GM23248 (cell line): Measurements from ENCODE around the gene CPTP. TPM values are rescaled to one million over a fixed set of nuclear protein-coding genes. Genes with fewer than 3 reads are reported as not detected.
"Not testable (repeated sequence)": the region's sequence is repeated elsewhere in the genome, so short reads cannot be mapped to it uniquely, and the experiment has no call there.

Experiments
- DNase-seq: peaks from one replicate; pipeline ENCODE4 v3.0.0-alpha.2; 2015
- H2AFZ ChIP-seq: fragments of 200-600 bp; sonication (generic); 2 replicates; pipeline ENCODE4 v1.6.1; 2016; ENCODE audit warnings: antibody characterized with exemption
- H3F3A ChIP-seq: fragments of 200-600 bp; sonication (generic); 2 replicates; pipeline ENCODE4 v1.6.1; 2016; ENCODE audit warnings: mild to moderate bottlenecking, antibody characterized with exemption, mixed run types; ENCODE audit not compliant: insufficient read depth
- H3K27ac ChIP-seq: fragments of 200-600 bp; sonication (generic); 2 replicates; pipeline ENCODE4 v1.5.1; 2016; ENCODE audit warnings: mild to moderate bottlenecking
- H3K27me3 ChIP-seq: fragments of 200-600 bp; sonication (generic); replicated peaks from 2 replicates; pipeline ENCODE4 v1.6.1; 2016; ENCODE audit warnings: mild to moderate bottlenecking; ENCODE audit not compliant: insufficient read depth
- H3K36me3 ChIP-seq: fragments of 200-600 bp; sonication (generic); 2 replicates; pipeline ENCODE4 v1.6.1; 2016; ENCODE audit warnings: low read depth, mild to moderate bottlenecking
- H3K4me1 ChIP-seq: fragments of 200-600 bp; sonication (generic); 2 replicates; pipeline ENCODE4 v1.6.1; 2016; ENCODE audit warnings: mild to moderate bottlenecking; ENCODE audit not compliant: insufficient read depth
- H3K4me2 ChIP-seq: fragments of 200-600 bp; sonication (generic); one replicate; pipeline ENCODE4 v1.6.1; 2016; ENCODE audit warnings: mild to moderate bottlenecking; ENCODE audit not compliant: unreplicated experiment
- H3K4me3 ChIP-seq: fragments of 200-600 bp; sonication (generic); 2 replicates; pipeline ENCODE4 v1.5.1; 2016; ENCODE audit warnings: mild to moderate bottlenecking
- H3K79me2 ChIP-seq: fragments of 200-600 bp; sonication (generic); 2 replicates; pipeline ENCODE4 v1.6.1; 2016; ENCODE audit warnings: mild to moderate bottlenecking; ENCODE audit not compliant: insufficient read depth
- H3K9ac ChIP-seq: fragments of 200-600 bp; sonication (generic); 2 replicates; pipeline ENCODE4 v1.6.1; 2016; ENCODE audit warnings: mild to moderate bottlenecking
- H3K9me2 ChIP-seq: fragments of 200-600 bp; sonication (generic); 2 replicates; pipeline ENCODE4 v1.6.1; 2016; ENCODE audit warnings: mixed run types, mild to moderate bottlenecking, moderate library complexity; ENCODE audit not compliant: insufficient read depth
- H3K9me3 ChIP-seq: fragments of 200-600 bp; sonication (generic); one replicate; pipeline ENCODE4 v1.6.1; 2017; ENCODE audit warnings: low read depth
- H4K20me1 ChIP-seq: fragments of 200-600 bp; sonication (generic); 2 replicates; pipeline ENCODE4 v1.6.0; 2016; ENCODE audit not compliant: insufficient read depth
- EZH2 ChIP-seq: fragments of 200-600 bp; sonication (generic); IDR thresholded peaks from 2 replicates; pipeline ENCODE4 v1.6.1; 2018; ENCODE audit warnings: antibody characterized with exemption, mild to moderate bottlenecking; ENCODE audit not compliant: insufficient read depth, poor library complexity, severe bottlenecking
- EZH2phosphoT487 ChIP-seq: fragments of 200-600 bp; sonication (generic); IDR thresholded peaks from 2 replicates; pipeline ENCODE4 v1.6.1; 2018; ENCODE audit warnings: antibody characterized with exemption, moderate library complexity, mild to moderate bottlenecking, low read depth; ENCODE audit not compliant: insufficient read depth
- WGBS, 2 experiments: methylation state at CpG; one replicate each; pipeline ENCODE4 v1.1.6; 2015 to 2017; ENCODE audit warnings: low lambda C conversion rate in 2 of 2, low coverage in 1 of 2; ENCODE audit errors: missing lambda C conversion rate in 2 of 2; 5-methylcytosine and 5-hydroxymethylcytosine counted together
- in situ Hi-C: fragments of 300-500 bp; cut with MboI; formaldehyde crosslinking; loops from 2 replicates; pipeline ENCODE4 v1.15.0; 2020
- polyA plus RNA-seq: library from polyadenylated mRNA; unstranded; fragments of >200 nt; fragmentation: Nextera tagmentation; extraction: Ambion mirVana; gene quantifications from 2 replicates; pipeline ENCODE4 v1.2.1, GENCODE V29; 2016
- total RNA-seq: library from RNA; depleted of rRNA; stranded (reverse); fragments of >200 nt; shearing (Covaris generic); gene quantifications from 2 replicates; pipeline ENCODE4 v1.2.3, GENCODE V29; 2014

Gene CPTP
- total and polyA plus RNA-seq, 2 experiments from 2014 or later: 28.0 to 30.5 TPM

- no peak overlapping the region for H3K4me3 ChIP-seq
- H3K27ac ChIP-seq: no peak overlapping the region
- no peak for DNase-seq
- H3K36me3 ChIP-seq: no peaks in the 10 kb centered on the region
- H3K27me3 ChIP-seq: no peaks in the 10 kb centered on the region
- no peaks in the 10 kb centered on the region for H3K9me2 ChIP-seq
- H3K4me1 ChIP-seq: peaks cover 14% of the 10 kb centered on the region
- H2AFZ ChIP-seq: no peak overlapping the region
- in situ Hi-C loops: no loop called here
- no peak for TF ChIP-seq EZH2
- TF ChIP-seq EZH2phosphoT487: no peak
- H4K20me1 ChIP-seq: no peaks in the 10 kb centered on the region
- no peak overlapping the region for H3K9ac ChIP-seq
- H3K9me3 ChIP-seq: no peaks in the 10 kb centered on the region
- H3K79me2 ChIP-seq: peaks cover 7% of the 10 kb centered on the region
- peaks cover 16% of the 10 kb centered on the region for H3F3A ChIP-seq
- 74 to 75% methylated on average over 10 of the region's 10 CpGs for WGBS, 2 experiments
- no peak overlapping the region for H3K4me2 ChIP-seq
These were observed 41.5 kb downstream of the CPTP start for GRCh38 chr1:1365875-1366698.

- Histone ChIP-seq H3F3A (peaks cover 10% of the 10 kb centered on the region), H4K20me1 (no peaks in the 10 kb centered on the region), H3K27me3 (no peaks in the 10 kb centered on the region), H3K4me1 (peaks cover 8% of the 10 kb centered on the region), H3K9ac (no peak overlapping the region), H3K4me3 (no peak overlapping the region), H3K79me2 (peaks cover 6% of the 10 kb centered on the region; the same call in 1 of the 2 replicates), H3K4me2 (no peak overlapping the region), H3K27ac (no peak overlapping the region), H3K36me3 (no peaks in the 10 kb centered on the region), H3K9me2 (no peaks in the 10 kb centered on the region), H2AFZ (no peak overlapping the region), H3K9me3 (no peaks in the 10 kb centered on the region)
- no peak for TF ChIP-seq EZH2phosphoT487
- no peak for TF ChIP-seq EZH2
- 93 to 95% methylated on average over 3 of the region's 3 CpGs for WGBS, 2 experiments
- no peak for DNase-seq
- in situ Hi-C loops: no loop called here
These were observed 42.1 kb downstream of the CPTP start for GRCh38 chr1:1366699-1367066.

- Histone ChIP-seq H3K27me3 (no peaks in the 10 kb centered on the region), H3K36me3 (no peaks in the 10 kb centered on the region), H3K4me3 (no peak overlapping the region), H3K27ac (no peak overlapping the region), H3K79me2 (peaks cover 9% of the 10 kb centered on the region), H2AFZ (no peak overlapping the region), H3K4me2 (no peak overlapping the region), H4K20me1 (no peaks in the 10 kb centered on the region), H3K4me1 (peaks cover 4% of the 10 kb centered on the region), H3K9ac (no peak overlapping the region), H3F3A (peaks cover 6% of the 10 kb centered on the region; the same call in 1 of the 2 replicates), H3K9me3 (no peaks in the 10 kb centered on the region), H3K9me2 (no peaks in the 10 kb centered on the region)
- in situ Hi-C loops: no loop called here
- WGBS, 2 experiments: 95 to 98% methylated on average over 5 of the region's 5 CpGs
- TF ChIP-seq EZH2: no peak
- DNase-seq: no peak
These were observed 42.7 kb downstream of the CPTP start for GRCh38 chr1:1367315-1367714.

- H3K27me3 ChIP-seq, H3K4me1 ChIP-seq, H2AFZ ChIP-seq, H3K4me2 ChIP-seq, H3K27ac ChIP-seq, H3K9me3 ChIP-seq, DNase-seq, H3K9ac ChIP-seq, H3F3A ChIP-seq, H3K36me3 ChIP-seq, H3K9me2 ChIP-seq, H3K4me3 ChIP-seq, H4K20me1 ChIP-seq, in situ Hi-C loops: not testable (repeated sequence)
- H3K79me2 ChIP-seq: peaks cover 36% of the 10 kb centered on the region
- WGBS, 2 experiments: 93 to 94% methylated on average over 14 of the region's 14 CpGs
These were observed 45.5 kb downstream of the CPTP start for GRCh38 chr1:1370094-1370493.

- no peak overlapping the region for H3K4me3 ChIP-seq
- H3K27ac ChIP-seq: no peak overlapping the region
- H3K9me2 ChIP-seq: no peaks in the 10 kb centered on the region
- in situ Hi-C loops: no loop called here
- TF ChIP-seq EZH2phosphoT487 (no peak), EZH2 (no peak)
- H3K4me2 ChIP-seq: no peak overlapping the region
- H3F3A ChIP-seq: 0 out of 2 replicates have a peak, but pooled peaks cover 4% of the 10 kb centered on the region
- H3K9ac ChIP-seq: no peak overlapping the region
- no peak for DNase-seq
- no peaks in the 10 kb centered on the region for H4K20me1 ChIP-seq
- peaks cover 6% of the 10 kb centered on the region for H3K4me1 ChIP-seq
- H3K9me3 ChIP-seq: no peaks in the 10 kb centered on the region
- H2AFZ ChIP-seq: no peak overlapping the region
- H3K27me3 ChIP-seq: no peaks in the 10 kb centered on the region
- H3K79me2 ChIP-seq: peaks cover 39% of the 10 kb centered on the region
- H3K36me3 ChIP-seq: no peaks in the 10 kb centered on the region
- WGBS, 2 experiments: 75 to 79% methylated on average over 15 to 16 of the region's 16 CpGs
These were observed 46.2 kb downstream of the CPTP start for GRCh38 chr1:1370771-1371300.
